HG03066 (cell line): ENCODE results near the gene NMNAT2.

Experiments
- ATAC-seq: cut with Tn5 transposase; IDR thresholded peaks from one replicate; pipeline ENCODE4 v1.9.1; 2021; ENCODE audit warnings: low read depth; ENCODE audit not compliant: unreplicated experiment

Gene NMNAT2

GRCh38 chr1:183273300-183273699 is 144.9 kb downstream of the NMNAT2 start:
- ATAC-seq, result no peak

DNA sequence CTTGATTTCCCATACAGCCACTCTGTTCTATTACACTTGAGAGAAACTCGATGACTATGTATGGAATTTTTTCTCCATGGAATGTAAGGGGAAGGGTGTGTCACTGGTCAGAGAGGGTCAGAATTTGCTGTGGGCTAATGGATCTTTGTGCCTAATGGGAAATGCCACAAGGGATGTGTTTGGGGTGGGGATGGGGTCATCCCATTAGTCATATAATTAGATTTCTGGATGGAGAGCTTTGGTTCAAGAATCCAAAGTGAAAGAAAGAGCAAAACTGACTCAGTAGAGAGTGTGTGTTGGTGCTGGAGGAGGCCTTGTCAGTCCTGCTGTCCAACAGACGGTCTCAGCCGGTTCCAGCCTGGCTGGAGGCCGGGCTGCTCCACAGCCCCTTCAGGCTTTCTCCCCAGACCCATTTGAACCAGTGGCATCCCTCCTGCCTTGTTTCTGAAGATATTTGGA is 145.8 kb downstream of the NMNAT2 start:
- ATAC-seq, result no peak

- no peak for ATAC-seq
Measured at GRCh38 chr1:183270541-183271141, 147.5 kb downstream of the NMNAT2 start.

DNA sequence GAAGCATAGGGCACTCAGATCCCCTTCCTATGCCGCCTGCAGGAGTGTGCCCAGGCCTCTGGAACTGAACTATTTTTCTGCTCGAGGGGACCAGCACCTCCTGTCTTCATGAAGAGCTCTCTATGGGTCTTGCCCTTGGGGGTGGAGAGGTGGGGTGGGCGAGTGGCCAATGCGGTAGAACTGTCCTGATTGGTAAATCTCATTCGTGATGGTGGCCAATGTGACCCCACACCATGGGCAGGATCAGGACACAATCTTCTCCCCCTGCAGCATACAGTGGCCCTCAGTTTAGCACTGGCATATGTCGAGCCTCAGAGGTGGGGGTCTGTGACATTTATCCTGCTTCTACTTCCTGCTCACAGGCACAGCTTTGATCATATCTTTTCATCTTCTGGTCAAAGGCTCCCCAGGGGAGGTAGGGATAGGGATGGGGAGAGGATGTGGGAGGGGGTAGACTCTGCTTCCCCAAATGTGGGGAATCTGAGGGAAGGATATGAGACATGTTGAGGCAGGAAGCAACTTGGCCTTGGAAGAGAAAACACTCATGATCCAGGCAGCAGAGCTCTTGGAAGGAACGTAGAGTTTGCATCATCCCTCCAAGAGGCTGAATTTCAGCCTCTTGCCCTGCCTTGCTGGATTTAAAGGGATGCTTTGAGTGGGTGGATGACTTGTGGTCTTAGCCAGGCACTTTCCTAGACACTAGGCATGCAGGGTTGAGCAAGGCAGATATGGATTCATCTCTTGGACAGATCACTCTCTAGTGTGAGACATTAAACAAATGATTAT is 150.3 kb downstream of the NMNAT2 start:
- no peak for ATAC-seq

GRCh38 chr1:183263886-183264602 is 154.1 kb downstream of the NMNAT2 start:
- no peak for ATAC-seq

- no peak for ATAC-seq
Measured at GRCh38 chr1:183262628-183263200, 155.5 kb downstream of the NMNAT2 start.

DNA sequence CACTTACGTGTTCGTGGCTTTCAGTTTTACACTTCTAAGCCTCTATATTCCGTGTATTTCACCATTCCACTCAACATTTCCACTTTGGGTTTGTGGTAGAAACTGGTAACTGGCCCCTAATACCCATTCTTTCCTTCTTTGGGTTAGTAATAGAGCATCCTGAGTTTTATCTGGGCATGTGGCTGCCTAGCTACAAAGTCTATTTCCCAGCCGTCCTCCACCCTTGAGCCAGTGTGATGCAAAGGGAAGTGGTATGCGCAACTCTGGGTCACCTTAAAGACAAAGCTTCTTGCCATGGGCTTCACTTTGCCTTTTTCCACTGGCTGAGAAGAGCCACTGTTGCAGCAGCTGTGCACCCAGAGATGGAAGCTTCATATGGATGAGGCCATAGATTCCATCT is 158.3 kb downstream of the NMNAT2 start:
- no peak for ATAC-seq

DNA sequence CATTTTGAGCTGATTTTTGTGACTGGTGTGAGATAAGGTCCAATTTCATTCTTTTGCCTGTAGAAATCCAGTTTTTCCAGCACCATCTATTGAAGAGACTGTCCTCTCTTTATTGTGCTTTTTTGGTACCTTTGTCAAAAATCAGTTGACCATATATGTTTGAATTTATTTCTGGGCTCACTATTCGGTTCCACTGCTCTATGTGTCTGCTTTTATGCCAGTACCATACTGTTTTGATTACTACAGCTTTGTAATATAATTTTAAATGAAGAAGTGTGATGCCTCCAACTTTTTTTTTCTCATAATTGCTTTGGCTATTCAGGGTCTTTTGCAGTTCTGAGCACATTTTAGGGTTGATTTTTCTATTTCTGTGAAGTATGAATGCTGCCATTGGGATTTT is 163.1 kb downstream of the NMNAT2 start:
- ATAC-seq, result no peak

DNA sequence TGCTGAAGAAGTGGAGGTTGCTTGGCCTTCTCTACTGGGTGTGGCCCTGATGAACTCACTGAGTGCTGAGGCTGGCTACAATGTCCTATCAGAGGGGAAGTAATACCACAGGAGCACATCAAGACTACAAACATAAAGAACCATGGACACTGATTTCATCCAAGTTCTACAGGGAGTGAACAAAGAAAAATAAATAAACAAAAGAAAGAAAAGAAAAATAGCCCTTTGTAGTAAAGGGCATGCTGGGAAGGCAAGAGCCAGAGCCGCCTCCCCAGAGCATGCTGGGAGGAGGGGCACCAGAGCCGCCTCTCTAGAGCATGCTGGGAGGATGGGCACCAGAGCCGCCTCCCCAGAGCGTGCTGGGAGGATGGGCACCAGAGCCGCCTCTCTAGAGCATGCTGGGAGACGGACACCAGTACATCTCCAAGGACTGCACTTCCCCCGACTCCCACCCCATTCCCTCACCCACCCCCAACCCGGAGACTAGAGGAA is 166.2 kb downstream of the NMNAT2 start:
- no peak for ATAC-seq

DNA sequence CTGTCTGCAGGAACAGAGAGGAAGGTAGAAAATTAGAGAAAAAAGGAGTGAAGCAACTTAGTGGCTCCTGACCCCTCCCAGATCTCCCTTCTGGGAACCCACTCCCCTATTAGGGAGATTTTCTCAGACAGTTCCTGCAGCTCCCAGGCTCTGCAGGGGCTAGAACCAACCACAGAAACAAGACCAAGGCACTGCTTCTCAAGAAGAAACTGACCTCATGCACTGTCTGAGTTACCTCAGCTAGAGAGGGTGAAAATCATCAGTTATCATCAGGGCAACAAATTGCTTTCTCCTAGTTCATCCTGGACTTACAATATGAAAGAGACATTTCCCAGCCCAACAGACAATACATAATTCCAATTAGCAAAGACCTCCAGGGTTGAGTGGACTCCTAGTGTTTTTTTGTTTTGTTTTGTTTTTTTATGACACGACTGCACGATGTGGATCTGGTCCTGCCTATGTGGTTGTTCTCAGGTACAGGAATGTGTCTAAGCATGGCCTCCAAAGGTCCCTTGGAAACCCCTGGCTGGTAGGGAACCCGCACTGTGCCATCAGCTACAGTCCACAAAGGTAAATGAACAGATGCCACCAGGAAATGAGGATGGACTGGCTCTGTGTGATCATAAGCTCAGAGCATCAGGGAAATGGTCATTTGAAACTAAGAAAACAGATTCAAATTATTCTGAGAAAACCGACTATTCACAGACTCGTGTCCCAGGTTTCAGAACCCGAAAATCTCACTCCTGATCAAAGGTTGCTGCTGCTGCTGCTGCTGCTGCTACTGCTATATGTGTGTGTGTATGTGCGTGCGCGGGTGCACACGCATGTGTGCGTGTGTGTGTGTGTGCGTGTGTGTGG is 166.8 kb downstream of the NMNAT2 start:
- ATAC-seq, result no peak

DNA sequence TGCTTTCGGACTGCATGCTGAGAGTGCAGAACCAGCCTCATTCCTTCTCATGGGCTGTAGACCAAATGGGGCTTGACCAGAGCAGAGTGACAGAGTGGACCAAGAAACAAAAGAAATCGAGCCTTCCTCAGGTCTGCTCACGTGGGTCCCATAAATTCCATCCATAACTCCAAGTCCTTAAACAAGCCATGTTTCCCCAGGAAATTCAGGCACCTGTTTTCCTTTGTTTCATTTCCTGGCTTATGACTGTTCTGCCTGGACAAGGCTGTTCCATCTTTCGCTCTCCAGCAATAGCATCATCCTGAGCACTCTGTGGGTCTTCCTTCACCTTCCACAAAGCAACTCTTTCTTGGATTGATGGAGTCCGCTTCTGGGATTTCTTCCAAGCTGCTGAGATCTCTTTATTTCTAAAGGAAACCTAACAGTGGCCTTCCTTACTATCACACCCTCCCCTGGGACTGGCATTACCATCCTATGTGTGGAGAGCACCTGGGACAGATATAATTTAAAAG is 168.2 kb downstream of the NMNAT2 start:
- no peak for ATAC-seq

DNA sequence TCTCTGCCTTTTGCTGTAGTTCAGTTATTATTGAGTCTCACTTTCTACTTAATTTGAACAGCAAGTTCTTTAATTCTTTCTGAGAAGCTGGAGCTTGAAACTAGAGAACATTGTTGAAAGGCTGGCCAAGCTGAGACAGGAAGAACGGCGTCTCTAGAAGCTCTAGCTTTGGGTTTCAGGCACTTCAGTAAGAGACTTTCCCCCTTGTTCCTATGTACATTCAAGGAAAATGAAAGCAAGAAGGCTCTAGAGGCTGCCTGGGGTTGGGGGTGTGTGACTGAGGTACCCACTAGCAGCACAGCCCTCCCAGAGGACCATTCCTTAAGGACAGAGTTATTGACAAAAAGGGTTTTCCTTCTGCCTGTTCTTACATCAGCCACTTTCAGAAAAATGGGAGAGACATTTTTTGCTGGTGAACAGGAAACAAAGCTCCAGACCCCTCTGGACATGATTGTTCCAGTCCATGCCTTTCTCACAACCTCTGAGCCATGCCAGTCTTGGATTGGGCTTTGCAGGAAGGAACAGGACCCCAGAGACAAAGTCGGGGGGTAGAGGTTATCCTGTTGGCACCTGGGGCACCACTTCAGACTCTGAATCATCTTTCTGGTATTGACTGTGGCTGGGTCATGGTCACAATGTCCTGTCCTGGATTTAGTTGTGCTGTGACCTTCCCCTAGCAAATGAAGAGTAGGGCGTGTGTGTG is 169.0 kb downstream of the NMNAT2 start:
- no peak for ATAC-seq

- ATAC-seq, result no peak
Measured at GRCh38 chr1:183247931-183248330, 170.2 kb downstream of the NMNAT2 start.

- ATAC-seq, result no peak
Measured at GRCh38 chr1:183247484-183247883, 170.7 kb downstream of the NMNAT2 start.

GRCh38 chr1:183247066-183247465 is 171.1 kb downstream of the NMNAT2 start:
- no peak for ATAC-seq

DNA sequence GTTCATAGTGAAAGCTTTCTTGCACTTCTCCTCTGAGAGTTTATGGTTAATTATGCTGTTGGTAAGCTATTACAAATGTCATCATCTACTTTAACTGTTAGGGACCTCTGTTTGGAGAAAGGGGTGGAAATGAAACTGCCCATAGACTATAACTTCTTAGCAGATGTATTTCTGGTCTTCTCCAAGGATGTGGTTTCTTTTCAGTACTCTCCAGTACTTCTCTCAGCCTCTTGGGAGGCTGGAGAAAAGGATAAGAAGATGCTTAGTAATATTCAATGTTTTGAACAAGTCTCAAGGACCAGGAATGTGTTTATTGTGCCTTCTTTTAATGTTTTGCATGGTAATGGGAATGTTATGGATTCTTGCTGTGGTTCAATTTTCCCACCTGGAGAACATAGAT is 171.7 kb downstream of the NMNAT2 start:
- no peak for ATAC-seq

DNA sequence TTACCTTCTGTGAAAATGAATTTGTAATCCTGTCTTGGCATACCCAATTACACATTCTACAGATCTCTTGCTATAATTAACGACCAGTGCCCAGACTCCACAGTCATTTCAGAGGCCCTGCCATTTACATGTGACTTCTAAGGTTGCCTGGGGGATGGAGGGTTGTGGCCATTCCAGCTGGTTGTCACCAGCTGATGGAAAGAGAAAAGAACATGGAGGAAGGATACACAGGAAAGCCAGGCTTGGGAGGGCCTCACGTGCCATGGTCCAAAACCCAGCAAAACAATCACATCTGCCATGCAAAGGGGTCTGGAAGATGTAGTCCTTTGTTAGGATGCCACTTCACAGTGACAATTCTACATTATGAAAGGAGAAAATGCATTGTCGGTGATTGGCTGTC is 172.8 kb downstream of the NMNAT2 start:
- ATAC-seq, result no peak

- ATAC-seq, result no peak
Measured at GRCh38 chr1:183244466-183244865, 173.7 kb downstream of the NMNAT2 start.
